ENCODE data around the gene GNMT. TPM values are rescaled to one million over a fixed set of nuclear protein-coding genes. Genes with fewer than 3 reads are reported as not detected.

Gene GNMT
- total and polyA plus RNA-seq, 9 of the 15 experiments (the other 6 are each of a cell fraction or from before 2014, with no cell fraction given) = 0.11 to 0.29 (median 0.15) TPM; not detected in 6

DNA sequence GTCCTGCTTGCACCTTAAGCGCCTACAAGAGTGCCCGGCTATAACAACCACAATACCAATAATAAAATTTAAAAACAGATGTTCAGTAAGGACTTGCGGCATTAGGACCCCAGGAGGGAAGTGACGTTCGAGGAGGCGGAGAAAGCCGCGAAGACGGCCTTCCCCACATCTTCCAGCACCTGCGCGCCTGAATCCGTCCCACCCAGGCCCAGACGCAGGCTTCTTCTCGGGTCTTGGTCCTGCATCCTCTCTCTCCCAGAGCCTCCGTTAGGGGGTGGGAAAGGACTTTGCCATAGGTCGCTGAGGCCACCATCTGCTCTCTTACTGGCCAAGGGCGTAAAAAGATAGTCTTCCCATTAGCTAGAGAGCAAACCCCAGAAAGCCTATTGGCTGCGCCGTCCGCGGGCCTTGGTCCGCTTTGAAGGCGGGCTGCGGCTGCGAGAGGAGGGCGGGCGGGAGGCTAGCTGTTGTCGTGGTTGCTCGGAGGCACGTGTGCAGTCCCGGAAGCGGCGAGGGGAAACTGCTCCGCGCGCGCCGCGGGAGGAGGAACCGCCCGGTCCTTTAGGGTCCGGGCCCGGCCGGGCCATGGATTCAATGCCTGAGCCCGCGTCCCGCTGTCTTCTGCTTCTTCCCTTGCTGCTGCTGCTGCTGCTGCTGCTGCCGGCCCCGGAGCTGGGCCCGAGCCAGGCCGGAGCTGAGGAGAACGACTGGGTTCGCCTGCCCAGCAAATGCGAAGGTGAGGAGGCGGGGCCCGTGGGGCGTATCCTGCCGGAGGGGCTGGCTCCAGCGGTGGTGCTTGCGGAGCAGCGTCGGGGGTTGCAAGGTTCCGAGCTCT lies 31.4 kb upstream of the GNMT start, which contains the start of gene CNPY3 (continued):
- TF ChIP-seq NONO (IDR thresholded peaks at IDR 0.05; ENCODE audit: low read depth in 2 of 2, low read length in 1 of 2) (peak in 1 of 2 experiments; percentile 32; a peak in 2 of 4 replicates), ZNF507 (tag; conservative IDR thresholded peaks at IDR 0.05) (no peak), NCOR1 (IDR thresholded peaks at IDR 0.05) (no peak), U2AF1 (optimal IDR thresholded peaks at IDR 0.05; ENCODE audit: low read depth, low read length) (peak; percentile 61), C11orf30 (IDR thresholded peaks at IDR 0.05; ENCODE audit: low read depth) (peak; percentile 67), THRAP3 (IDR thresholded peaks at IDR 0.05; ENCODE audit: borderline replicate concordance) (no peak), ETV6 (IDR thresholded peaks at IDR 0.05; ENCODE audit: borderline replicate concordance in 1 of 2, low read depth in 2 of 2, low read length in 1 of 2) (peak in 1 of 2 experiments; percentile 28; a peak in 1 of 4 replicates), ETV6 (CRISPR knock-in tag; IDR thresholded peaks at IDR 0.05; ENCODE audit: borderline replicate concordance) (no peak), CTBP1 (IDR thresholded peaks at IDR 0.05; ENCODE audit: borderline replicate concordance) (peak; percentile 92), NFE2 (IDR thresholded peaks at IDR 0.05; ENCODE audit: low read depth) (0 out of 2 replicates have a peak, but pooled peaks have one; percentile 1), MCM3 (IDR thresholded peaks at IDR 0.05) (no peak), ZNF785 (CRISPR knock-in tag; IDR thresholded peaks at IDR 0.05) (no peak), PHF8 (IDR thresholded peaks at IDR 0.05; ENCODE audit: borderline replicate concordance, low read length) (peak; percentile 92), ZZZ3 (IDR thresholded peaks at IDR 0.05) (0 out of 2 replicates have a peak, but pooled peaks have one; percentile 29), ZNF444 (CRISPR knock-in tag; IDR thresholded peaks at IDR 0.05) (no peak), EGR1 (conservative IDR thresholded peaks at IDR 0.05) (peak; percentile 38), XRCC4 (IDR thresholded peaks at IDR 0.05; ENCODE audit: extremely low read depth, insufficient read depth, insufficient read length) (no peak), NCOA6 (IDR thresholded peaks at IDR 0.05) (no peak), CAMTA2 (CRISPR knock-in tag; conservative IDR thresholded peaks at IDR 0.05) (0 out of 2 replicates have a peak, but pooled peaks have one; percentile 15), HDAC8 (tag; IDR thresholded peaks at IDR 0.05) (0 out of 2 replicates have a peak, but pooled peaks have one; percentile 30)
- TF ChIP-seq, protein P1, sequence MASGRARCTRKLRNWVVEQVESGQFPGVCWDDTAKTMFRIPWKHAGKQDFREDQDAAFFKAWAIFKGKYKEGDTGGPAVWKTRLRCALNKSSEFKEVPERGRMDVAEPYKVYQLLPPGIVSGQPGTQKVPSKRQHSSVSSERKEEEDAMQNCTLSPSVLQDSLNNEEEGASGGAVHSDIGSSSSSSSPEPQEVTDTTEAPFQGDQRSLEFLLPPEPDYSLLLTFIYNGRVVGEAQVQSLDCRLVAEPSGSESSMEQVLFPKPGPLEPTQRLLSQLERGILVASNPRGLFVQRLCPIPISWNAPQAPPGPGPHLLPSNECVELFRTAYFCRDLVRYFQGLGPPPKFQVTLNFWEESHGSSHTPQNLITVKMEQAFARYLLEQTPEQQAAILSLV (tag; IDR thresholded peaks at IDR 0.05) = no peak
- TF ChIP-seq, protein P2, sequence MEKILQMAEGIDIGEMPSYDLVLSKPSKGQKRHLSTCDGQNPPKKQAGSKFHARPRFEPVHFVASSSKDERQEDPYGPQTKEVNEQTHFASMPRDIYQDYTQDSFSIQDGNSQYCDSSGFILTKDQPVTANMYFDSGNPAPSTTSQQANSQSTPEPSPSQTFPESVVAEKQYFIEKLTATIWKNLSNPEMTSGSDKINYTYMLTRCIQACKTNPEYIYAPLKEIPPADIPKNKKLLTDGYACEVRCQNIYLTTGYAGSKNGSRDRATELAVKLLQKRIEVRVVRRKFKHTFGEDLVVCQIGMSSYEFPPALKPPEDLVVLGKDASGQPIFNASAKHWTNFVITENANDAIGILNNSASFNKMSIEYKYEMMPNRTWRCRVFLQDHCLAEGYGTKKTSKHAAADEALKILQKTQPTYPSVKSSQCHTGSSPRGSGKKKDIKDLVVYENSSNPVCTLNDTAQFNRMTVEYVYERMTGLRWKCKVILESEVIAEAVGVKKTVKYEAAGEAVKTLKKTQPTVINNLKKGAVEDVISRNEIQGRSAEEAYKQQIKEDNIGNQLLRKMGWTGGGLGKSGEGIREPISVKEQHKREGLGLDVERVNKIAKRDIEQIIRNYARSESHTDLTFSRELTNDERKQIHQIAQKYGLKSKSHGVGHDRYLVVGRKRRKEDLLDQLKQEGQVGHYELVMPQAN (IDR thresholded peaks at IDR 0.05; ENCODE audit: borderline replicate concordance) = peak; percentile 98
- TF ChIP-seq, protein P3, sequence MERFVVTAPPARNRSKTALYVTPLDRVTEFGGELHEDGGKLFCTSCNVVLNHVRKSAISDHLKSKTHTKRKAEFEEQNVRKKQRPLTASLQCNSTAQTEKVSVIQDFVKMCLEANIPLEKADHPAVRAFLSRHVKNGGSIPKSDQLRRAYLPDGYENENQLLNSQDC (CRISPR knock-in tag; IDR thresholded peaks at IDR 0.05) = no peak

All from K562 (cell line).